AG20443 (cell line): ENCODE results near the gene LEP.

Experiments used
- DNase-seq: peaks from one replicate; pipeline ENCODE4 v3.0.0; 2012; ENCODE audit warnings: low spot score, mixed read lengths

The LEP gene

GRCh38 chr7:128247108-128247507 is 6.0 kb downstream of the LEP start:
- no peak for DNase-seq

GRCh38 chr7:128247640-128248194 is 6.6 kb downstream of the LEP start:
- DNase-seq = no peak

- DNase-seq = no peak
Measured at GRCh38 chr7:128251337-128251736, 10.3 kb downstream of the LEP start.

DNA sequence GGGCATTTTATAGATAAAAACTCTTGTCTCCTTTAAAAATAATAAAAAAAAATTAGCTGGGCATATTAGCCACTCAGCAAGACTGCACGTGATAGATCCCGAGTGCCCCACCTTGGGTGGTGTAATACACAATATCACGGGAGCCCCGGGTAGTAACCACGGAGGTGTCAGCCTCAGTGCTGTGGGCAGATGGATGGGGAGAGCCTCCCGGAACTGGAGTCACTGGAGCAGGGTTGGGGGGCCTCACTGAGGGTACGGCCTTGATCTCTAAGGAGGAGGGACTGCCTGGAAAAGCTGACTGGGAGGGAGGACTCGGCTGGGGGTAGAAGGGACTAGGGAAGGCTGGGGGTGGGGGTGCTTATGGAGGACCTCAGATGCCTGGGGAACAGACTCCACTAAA is 12.6 kb downstream of the LEP start:
- DNase-seq = no peak

DNA sequence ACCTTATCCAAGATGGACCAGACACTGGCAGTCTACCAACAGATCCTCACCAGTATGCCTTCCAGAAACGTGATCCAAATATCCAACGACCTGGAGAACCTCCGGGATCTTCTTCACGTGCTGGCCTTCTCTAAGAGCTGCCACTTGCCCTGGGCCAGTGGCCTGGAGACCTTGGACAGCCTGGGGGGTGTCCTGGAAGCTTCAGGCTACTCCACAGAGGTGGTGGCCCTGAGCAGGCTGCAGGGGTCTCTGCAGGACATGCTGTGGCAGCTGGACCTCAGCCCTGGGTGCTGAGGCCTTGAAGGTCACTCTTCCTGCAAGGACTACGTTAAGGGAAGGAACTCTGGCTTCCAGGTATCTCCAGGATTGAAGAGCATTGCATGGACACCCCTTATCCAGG is 13.4 kb downstream of the LEP start:
- DNase-seq = no peak

DNA sequence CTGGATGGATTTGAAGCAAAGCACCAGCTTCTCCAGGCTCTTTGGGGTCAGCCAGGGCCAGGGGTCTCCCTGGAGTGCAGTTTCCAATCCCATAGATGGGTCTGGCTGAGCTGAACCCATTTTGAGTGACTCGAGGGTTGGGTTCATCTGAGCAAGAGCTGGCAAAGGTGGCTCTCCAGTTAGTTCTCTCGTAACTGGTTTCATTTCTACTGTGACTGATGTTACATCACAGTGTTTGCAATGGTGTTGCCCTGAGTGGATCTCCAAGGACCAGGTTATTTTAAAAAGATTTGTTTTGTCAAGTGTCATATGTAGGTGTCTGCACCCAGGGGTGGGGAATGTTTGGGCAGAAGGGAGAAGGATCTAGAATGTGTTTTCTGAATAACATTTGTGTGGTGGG is 14.2 kb downstream of the LEP start:
- no peak for DNase-seq

GRCh38 chr7:128257458-128257857 is 16.4 kb downstream of the LEP start:
- no peak for DNase-seq

GRCh38 chr7:128259131-128260061 is 18.3 kb downstream of the LEP start:
- DNase-seq = peak; percentile 35

DNA sequence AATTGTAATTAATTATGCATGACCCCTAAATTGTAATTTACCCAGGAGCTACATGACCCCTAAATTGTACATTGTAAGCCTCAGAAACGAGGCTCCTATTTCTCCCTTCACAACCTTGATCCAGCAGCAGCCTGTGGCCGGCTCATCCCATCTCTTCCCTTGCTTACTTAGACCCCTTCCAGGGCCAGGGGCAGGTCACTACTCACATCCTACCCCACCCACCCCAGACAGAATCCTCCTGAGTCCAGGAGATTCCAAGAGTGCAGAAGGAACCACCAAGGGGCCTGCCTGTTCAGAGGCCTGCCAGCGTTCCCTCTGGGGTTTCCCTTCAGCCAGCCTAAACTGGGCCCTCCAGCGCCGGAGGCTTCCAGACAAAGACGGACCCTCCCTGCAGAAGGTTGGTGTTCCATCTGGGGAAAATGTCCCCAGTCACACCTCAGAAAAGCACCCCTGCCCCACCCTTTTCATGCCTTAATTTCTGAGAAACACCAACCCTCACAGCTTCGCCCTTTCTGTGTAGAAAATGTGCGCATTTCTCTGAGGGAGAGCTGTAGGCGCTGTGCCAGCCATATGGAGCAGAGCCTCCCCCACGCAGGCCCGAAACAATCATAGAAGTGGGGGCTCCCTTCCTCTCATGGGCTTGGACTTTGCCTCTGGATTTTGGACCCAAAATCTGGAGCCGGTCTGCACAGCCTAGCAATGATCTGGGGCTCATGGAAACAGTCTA is 19.2 kb downstream of the LEP start:
- DNase-seq = no peak

DNA sequence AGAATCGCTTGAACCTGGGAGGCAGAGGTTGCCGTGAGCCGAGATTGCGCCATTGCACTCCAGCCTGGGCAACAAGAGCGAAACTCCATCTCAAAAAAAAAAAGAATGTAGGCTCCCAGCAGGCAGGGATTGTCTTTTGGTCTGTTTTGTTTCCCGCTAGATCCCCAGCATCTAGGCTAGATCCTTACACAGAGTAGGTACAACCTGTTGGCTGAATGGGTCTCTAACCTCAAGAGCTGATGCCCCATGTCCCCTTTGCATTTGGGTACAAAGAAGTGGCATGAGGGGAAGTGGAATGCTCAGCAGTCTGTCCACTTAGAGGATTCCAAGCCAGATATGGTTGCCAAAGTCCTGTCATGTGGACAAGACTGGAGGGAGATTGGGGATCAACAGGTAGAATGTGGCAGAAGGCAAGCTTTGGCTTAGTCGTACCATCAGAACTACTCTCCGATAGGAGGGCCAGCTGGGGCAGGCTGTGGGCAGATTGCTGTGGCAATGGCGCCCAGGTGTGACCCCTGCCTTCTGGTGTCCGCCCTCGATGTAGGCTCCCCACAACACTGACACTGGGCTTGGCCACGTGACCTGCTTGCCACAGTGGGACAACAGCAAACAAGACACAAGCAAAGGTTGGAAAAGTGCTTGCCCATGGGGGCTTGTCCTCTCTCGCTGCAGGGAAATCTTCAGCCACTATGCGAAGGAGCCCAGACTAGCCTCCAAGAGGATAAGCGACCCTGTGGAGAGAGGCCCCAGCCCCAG is 21.4 kb downstream of the LEP start:
- DNase-seq = no peak

- no peak for DNase-seq
Measured at GRCh38 chr7:128263420-128263819, 22.3 kb downstream of the LEP start.

DNA sequence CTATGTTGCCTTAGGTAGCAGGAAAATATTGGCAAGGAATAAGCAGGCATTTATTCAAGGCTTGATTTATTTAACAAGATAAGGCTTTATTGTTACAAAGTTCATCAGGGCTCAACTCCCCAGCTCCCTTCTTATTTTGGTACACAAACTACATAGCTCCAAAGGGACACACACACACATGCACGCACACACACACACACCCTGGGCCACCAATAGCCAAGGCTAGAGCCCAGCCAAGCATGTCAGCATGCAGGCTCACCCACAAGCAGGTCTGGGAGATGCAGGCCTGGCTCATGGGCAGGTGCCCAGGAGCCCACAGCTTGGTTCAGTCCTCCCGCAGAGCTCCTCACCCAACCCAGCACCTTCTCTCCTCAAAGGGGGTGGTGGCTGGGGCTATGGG is 23.4 kb downstream of the LEP start:
- DNase-seq = no peak

- DNase-seq = no peak
Measured at GRCh38 chr7:128265156-128265905, 24.3 kb downstream of the LEP start.

GRCh38 chr7:128265906-128266300 is 24.8 kb downstream of the LEP start:
- no peak for DNase-seq

- no peak for DNase-seq
Measured at GRCh38 chr7:128266529-128266882, 25.4 kb downstream of the LEP start.

DNA sequence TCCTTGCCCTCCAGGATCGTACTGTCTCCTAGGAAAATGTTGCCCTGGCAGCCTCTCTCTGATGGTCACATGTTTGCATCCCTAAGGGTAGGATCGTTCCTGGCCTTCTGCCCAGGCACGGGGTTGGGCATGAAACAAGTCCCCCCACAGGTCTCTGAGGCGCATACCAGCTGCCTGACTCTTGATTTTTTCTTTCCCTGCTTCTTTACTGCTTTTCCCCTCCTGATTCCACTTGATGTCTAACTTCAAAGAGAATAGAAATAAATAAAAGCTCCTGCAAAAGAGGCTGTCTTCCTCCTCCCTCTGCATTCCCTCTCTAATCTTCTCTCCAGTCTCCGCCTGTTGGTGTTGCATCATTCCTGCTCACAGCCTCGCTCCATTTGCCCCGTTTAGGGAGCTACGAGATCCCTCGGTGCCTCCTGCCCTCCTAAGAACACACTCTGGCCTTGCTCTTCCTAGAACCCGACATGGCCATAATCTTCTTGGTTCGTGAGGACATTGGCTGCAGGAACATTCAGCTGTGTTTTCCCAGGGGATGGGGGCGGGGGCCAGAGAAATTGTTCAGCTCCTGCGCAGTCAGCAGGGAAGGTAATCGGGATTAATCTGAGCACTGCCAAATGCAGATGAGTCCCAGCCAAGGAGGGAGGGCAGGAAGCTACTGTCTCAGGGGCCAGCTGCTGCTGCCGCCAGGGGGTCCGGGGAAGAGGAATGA is 26.0 kb downstream of the LEP start:
- peak; percentile 69 for DNase-seq

GRCh38 chr7:128267595-128267924 is 26.5 kb downstream of the LEP start:
- DNase-seq = no peak

DNA sequence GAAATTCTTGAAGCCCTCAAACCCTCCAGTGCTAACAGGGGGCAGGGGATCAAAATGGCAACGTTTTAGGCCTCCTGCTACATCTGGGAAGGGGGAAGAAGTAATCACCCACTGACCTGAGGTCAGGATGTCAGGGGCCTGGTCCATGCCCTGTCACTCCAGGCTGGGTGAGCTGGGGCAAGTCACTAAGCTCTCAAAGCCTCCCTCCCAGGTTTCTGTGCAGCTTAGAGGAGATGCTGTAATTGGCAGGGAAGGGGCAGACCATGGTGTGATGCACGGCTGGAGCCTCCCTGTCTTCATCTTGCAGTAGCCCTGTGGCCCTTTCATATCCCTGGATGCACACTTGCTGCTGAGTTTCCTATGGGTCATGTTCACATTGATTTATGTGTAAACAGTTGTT is 27.2 kb downstream of the LEP start:
- DNase-seq = no peak

DNA sequence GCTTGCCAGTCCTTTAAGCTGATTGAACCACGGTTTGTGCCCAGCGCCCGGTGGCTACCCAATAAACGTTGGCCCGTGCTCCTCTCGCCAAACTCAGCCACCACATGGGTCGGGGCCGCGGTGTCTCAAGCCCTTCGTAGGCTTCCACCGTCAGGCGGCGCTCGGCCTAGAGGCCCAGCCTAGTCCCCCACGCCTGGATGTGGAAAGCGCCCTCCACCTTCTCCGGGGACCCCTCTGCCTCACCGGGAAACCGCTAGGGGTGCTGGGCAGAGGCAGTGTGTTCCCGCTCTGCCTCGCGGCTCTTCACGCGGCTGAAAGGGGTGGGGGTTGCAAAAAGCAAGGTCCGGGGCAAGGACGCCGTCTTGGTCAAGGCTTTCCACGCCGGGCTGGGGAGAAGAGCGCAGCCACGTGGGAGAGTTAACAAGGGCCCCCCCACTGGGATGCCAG is 29.8 kb downstream of the LEP start:
- peak; percentile 43 for DNase-seq

DNA sequence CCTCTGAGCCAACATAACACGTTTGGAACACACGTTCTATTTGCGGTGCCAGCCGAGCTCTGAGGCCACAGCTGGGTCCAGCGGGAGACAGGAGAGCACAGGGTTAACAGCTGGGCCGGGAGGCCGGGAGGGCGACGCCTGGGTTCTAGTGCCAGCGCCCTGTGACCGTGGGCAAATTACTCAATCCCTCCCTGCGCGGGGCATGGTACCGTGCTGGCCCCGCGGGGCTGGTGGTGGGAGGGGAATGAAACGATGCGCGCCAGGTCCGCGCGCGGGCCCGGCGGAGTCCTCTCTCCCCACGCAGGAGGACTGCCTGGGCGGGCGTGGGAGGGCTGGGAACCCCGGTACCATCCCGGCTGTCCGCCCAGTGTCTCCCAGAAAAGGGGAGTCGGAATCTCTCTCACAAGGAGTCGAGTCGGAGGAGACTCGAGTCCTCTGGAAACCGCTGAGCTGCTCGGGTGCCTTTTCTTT is 30.4 kb downstream of the LEP start:
- peak; percentile 38 for DNase-seq

GRCh38 chr7:128271942-128272481 is 30.9 kb downstream of the LEP start:
- peak; percentile 61 for DNase-seq
